GM21360 (cell line): ENCODE data around the gene DUOX2.
"Not testable (repeated sequence)": the region's sequence is repeated elsewhere in the genome, so short reads cannot be mapped to it uniquely, and the experiment has no call there.

Source experiments
- ATAC-seq: cut with Tn5 transposase; IDR thresholded peaks from one replicate; pipeline ENCODE4 v1.9.1; 2021; ENCODE audit warnings: mild to moderate bottlenecking, moderate library complexity; ENCODE audit not compliant: unreplicated experiment

The DUOX2 gene

GRCh38 chr15:45120081-45120972 is 6.4 kb upstream of the DUOX2 start:
- no peak for ATAC-seq

DNA sequence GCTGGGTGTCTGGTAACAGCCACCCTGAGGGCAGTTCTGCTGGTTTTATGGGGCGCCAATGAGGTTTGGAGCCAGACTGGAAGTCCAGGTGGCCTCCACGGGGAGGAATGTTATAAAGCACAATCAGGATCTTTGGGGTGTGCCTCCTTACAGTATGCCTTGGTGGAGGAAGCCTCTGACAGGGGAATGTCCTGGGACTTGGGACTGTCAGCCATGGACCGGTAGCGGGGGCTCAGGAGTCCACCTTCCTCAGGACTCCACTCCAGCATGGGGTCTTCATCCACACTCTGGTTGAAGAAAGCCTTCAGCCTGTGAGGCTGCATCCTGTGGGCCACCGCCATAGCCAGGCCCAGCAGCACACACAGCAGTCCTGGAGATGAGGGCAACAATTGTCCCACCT is 5.0 kb upstream of the DUOX2 start:
- no peak for ATAC-seq

DNA sequence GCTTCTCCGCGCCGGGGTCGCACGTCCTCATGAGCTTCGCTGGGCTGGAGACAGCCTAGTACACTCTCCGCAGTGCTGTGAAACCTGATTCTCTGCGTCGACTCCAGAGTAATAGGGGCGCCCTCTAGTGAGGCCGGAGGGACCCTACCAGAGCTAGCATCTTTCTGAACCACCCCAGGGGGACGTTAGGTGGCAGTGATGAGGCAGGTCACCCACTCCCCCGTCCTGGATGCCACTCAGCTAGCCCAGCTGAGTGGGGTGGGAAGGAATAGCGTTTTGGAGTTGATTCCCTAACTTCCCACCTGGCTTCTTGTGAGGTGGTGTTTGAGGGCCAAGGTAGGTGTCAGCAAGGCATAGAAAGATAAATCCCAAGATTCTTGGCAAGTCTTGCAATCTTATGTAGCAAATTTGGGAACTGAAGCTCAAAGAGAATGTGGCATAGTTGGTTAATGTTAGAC is 4.2 kb upstream of the DUOX2 start:
- ATAC-seq: peak; percentile 91

DNA sequence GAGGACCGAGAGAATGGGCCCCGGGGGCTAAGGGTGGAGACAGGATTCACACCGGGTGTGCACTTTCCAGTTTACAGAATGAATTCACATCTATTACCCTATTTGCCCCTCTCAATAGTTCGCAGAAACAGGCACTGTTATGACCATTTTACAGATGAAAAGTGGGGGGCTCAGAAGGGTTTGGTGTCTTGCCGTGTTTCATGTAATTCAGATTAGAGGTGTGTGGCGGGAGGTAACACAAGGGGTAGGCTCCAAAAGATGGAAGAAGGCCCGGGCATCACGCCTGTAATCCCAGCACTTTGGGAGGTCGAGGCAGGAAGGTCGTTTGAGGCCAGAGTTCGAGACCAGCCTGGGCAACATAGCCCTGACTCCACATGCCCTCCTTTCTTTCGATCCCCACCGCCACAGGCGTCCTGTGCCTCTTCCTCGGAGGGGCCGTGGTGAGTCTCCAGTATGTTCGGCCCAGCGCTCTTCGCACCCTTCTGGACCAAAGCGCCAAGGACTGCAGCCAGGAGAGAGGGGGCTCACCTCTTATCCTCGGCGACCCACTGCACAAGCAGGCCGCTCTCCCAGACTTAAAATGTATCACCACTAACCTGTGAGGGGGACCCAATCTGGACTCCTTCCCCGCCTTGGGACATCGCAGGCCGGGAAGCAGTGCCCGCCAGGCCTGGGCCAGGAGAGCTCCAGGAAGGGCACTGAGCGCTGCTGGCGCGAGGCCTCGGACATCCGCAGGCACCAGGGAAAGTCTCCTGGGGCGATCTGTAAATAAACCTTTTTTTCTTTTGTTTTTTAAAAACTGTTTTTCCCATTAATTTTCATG is 3.5 kb upstream of the DUOX2 start:
- no peak for ATAC-seq

DNA sequence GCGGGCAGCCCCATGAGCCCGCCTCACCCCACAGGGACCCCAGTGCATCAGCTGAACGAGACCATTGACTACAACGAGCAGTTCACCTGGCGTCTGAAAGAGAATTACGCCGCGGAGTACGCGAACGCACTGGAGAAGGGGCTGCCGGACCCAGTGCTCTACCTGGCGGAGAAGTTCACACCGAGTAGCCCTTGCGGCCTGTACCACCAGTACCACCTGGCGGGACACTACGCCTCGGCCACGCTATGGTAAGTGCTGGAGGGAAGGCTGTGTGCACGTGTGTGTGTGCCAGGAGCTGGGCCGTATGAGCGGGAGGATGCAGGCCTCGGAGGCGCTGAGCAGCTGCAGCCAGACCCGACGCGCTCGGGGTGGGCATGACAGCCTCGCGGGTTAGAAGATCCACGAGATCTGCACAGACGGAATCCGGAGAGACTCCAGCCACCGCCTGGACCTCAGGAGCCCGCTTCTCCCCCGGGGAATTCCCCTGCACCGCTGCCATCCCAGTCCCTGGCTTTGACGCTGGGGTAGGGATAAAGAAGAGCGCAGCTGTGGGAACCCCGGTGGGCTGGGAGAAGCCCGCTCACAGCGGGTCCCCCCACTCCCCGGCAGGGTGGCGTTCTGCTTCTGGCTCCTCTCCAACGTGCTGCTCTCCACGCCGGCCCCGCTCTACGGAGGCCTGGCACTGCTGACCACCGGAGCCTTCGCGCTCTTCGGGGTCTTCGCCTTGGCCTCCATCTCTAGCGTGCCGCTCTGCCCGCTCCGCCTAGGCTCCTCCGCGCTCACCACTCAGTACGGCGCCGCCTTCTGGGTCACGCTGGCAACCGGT is 2.7 kb upstream of the DUOX2 start:
- ATAC-seq: no peak

DNA sequence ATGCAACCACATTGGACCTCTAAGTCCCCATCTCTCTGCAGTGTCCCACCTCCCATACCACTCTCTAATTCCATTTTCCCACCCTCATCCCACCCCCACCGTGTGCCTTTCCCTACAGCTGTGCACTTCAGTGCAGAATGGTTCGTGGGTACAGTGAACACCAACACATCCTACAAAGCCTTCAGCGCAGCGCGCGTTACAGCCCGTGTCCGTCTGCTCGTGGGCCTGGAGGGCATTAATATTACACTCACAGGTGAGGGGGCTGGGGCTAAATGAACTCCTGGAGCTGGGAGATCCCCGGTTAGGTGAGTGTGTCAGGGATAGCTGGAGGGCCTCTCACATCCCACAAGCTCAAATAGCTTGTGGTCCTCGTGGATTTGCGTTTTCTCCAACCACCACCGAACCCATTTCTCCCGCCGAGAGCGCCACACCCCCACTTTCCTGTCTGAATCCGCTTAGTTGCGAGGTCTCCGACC is 2.1 kb upstream of the DUOX2 start:
- ATAC-seq: no peak

- no peak for ATAC-seq
These were observed 1.4 kb upstream of the DUOX2 start for GRCh38 chr15:45115312-45115820.

- no peak for ATAC-seq
These were observed 746 bp upstream of the DUOX2 start for GRCh38 chr15:45114751-45115085.

- no peak for ATAC-seq
These were observed 487 bp downstream of the DUOX2 start for GRCh38 chr15:45113380-45113990.

- no peak for ATAC-seq
These were observed 1.2 kb downstream of the DUOX2 start for GRCh38 chr15:45112591-45113379.

DNA sequence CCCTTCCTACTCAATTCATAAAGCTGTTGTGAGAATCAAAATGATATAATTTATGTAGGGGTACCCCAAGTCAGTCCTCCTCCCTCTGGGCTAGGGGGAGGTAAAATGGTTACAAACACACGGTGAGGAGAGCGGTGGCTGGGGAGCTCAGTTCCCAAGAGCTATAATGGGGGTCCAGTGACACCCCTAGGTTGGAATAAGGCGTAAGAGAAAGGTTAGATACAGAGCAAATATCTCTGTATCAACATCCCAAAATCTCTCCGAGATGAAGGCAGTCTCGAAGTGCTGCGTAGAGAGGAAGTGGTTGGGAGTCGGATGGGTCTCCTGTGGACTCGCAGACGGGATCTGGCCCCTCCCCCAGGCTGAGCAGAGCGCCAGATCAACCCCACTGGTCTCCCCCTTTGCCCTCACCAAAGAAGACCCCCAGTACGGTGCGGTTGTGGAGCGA is 1.8 kb downstream of the DUOX2 start:
- ATAC-seq: no peak

DNA sequence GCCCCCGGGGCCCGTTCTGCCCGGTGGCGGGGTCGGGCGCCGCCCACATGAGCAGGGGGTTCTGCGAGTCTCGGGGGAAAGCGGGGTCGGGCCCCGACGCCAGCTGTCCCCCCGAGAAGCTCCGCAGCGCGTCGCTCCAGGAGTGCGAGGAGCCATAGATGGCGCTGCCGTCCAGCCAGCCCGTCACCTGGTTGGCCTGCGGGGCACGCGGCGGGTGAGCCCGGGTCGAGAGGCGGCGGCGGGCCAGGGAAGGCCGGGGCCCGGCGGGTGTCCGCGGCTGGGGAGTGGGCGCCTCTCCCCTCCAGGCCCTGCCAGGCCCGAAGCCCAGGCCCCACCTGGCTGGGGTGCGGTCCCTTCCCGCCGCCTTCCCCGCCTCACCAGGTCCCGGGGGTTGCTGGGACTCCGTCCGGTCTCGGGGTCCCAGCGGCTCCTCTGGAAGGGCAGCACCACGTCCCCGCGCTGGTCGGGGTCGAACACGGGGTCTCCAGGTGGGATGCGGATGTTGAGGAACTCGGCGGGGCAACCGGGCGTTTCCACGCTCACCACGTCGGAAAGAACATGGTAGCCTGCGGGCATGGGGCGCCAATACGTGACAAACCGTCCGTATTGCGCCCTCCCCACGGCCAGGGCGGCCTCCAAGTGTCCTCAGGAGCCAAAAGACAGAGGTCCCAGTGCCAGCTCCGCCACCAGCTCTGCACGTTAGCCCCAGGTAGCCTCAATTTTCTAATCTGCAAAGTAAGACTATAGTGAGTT is 2.4 kb downstream of the DUOX2 start:
- ATAC-seq: no peak

DNA sequence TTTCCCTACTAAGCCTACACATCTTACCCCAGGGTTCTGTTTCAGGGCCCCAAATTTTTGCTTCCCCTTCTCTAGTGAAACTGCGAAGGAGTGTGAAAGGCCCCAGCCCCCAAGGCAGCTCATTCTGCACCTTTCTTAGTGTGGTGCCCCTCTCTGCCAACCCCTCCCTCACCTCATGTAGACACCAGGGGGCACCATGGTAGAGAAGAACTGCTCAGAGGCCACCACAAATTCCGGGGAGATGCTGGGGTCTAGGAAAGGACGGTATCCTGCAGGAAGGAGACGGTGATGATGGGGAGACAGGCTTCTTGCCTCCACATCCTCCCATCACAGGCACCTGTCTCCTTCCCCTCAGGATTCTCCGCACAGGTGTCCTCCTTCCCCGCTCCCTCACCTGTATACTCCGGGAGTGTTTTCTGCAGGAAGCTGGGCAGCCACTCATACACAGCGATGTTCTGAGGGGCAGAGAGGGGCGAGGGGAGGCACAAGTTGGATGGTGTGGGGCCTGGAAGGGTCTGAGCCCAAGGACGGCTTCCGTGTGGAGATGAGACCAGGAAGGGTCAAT is 3.6 kb downstream of the DUOX2 start:
- no peak for ATAC-seq

- no peak for ATAC-seq
These were observed 5.9 kb downstream of the DUOX2 start for GRCh38 chr15:45107941-45108630.

DNA sequence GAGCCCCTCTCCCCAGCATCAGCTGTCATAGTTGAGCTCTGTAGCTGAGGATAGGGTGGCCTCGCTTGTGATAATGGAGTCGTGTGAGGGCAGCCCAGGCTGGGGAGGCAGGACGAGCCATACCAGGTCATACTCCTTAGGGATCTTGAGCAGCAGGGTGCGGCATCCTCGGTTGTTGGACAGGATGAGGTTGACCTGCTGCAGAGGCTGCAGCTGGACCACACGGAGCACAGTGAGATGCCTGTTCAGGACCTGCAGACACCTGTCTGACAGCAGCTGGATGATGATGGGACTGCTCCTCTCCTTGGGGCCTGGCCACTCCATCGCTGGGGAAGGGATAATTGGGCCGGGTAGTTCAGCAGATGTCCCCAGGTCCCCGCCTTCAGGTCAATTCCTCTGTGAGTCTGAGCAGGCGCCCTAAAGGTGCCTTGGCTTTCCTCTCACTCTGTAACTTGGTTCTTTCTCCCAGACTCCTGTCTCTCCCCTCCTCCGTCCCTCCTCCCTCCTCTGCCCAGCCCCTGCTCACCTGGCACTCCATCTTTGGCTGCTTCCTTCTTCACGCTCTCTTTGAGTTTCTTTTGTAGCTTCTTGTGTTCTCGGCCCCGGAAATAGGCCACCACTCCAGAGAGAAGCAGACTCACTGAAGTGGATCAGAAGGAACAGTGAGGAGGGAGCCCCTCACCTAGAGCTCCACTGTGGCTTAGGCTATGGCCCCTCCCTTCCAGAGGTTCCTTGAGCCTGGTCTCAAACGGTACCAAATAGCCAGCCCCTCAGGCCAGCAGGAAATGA is 7.8 kb downstream of the DUOX2 start:
- ATAC-seq: no peak

GRCh38 chr15:45105586-45105985 is 8.4 kb downstream of the DUOX2 start:
- no peak for ATAC-seq

DNA sequence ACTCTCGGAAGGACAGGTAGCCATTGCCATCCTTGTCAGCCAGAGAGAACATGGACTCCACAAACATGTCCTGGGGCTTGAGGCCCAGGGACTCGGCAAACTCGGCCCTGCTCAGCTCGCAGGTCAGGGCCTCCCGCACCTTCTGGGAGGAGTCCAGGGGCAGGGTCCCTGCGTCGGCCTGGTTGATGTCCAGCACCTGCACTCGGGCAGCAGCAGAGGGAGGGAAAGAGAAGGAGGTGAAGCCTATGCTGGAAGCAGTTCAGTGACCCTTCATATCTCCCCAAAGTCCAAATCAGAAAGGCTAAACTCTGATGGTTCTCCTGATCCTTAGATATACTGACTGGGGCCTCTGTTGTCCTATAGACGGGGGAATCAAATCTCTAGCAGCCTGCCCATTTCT is 9.8 kb downstream of the DUOX2 start:
- not testable (repeated sequence) for ATAC-seq
